Measurements from ENCODE around the gene CDYL2.

The CDYL2 gene, protein sequence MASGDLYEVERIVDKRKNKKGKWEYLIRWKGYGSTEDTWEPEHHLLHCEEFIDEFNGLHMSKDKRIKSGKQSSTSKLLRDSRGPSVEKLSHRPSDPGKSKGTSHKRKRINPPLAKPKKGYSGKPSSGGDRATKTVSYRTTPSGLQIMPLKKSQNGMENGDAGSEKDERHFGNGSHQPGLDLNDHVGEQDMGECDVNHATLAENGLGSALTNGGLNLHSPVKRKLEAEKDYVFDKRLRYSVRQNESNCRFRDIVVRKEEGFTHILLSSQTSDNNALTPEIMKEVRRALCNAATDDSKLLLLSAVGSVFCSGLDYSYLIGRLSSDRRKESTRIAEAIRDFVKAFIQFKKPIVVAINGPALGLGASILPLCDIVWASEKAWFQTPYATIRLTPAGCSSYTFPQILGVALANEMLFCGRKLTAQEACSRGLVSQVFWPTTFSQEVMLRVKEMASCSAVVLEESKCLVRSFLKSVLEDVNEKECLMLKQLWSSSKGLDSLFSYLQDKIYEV

DNA sequence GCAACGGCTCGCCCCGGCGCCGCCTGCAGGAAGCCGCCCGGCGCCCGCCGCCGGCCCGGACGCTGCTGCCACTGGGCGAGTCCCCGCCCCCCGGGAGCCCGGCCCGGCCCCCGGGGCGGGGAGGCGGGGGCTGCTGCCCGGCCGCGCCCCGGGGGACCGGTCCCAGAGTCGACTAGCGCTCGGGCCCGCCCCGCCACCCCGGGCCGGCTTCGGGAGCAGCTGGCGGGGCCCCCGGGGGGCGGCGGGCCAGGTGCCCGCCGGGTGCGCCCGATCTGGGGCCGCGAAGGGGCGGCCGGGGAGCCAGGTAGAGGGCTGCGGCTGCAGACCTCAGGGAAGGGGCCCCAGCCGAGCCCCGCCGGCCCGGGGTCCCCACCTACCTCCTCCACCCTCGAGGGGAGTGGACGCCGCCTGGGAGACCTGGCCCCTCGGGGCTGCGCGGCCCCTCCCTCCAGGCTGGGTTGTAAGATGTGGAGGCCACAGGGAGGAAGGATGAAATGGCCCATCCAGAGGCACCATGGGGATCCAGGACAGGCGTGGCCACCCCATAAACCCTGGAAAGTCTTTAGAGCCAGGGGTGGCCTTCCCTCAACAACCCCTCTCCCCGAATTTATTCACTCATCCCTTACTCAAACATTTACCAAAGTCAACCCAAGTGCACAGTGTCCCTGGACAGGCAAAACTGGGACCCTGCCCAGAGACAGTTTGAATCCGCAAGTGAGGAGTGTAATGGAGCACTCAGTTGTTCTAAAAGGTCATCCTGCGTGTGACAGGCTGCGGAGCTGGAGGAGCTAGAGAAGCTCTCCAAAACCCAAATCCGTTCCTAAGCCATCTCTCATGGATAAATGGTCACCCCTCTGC is at the start of gene CDYL2:
Gene CDYL2 (minus strand): TSS at position 73 of the 858 bp plus-strand sequence. CDS start 425 bp downstream, outside the sequence.
- no peaks in the 10 kb centered on the region for H3K4me1 ChIP-seq (ENCODE audit: control insufficient read depth, low read depth, low read length)
- peaks cover 22% of the 10 kb centered on the region for H3K27me3 ChIP-seq (ENCODE audit: control insufficient read depth, insufficient read depth, low read length)
- H3K4me3 ChIP-seq (ENCODE audit: low read length), result peak within 1 kb of the TSS; percentile 5
- H3K36me3 ChIP-seq (ENCODE audit: control insufficient read depth, low read depth, low read length), result no peaks in the 10 kb centered on the region
- no peak within 1 kb of the TSS for H3K9ac ChIP-seq (ENCODE audit: low read length)
- H3K27ac ChIP-seq (ENCODE audit: low read length), result no peak within 1 kb of the TSS
- H3K9me3 ChIP-seq (ENCODE audit: control insufficient read depth, low read depth, low read length), result no peaks in the 10 kb centered on the region

DNA sequence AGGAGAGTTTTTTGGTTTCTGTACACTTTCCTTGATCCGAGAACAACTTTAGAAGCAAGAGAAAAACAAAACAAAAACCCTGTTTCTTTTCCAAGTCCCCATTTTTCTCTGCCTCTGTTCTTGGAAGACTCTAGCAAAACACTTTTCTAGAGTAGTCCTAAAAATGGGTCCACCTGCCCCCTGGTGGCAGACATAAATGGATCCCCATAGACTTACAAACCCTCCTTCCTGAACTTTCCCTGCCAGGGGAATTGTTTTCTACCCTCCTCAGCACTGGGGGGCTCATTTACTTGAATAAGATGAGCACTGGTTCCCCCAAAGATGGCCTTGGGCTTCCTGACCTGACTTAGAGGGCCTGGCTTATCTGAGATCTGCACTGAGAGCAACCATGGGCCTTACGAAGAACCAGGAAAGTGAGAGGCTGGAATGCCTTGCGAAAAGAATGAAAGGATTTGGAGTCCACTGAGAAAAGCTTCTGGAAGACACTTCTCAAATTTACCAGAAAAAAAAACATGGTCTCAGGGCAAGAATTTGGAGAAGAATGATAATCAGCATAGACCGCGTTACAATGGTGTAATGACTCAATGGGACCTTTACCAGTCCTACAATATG is 48.0 kb upstream of the CDYL2 start:
- no peaks in the 10 kb centered on the region for H3K4me1 ChIP-seq (ENCODE audit: control insufficient read depth, low read depth, low read length)
- no peak overlapping the region for H3K9ac ChIP-seq (ENCODE audit: low read length)
- H3K9me3 ChIP-seq (ENCODE audit: control insufficient read depth, low read depth, low read length), result no peaks in the 10 kb centered on the region
- no peaks in the 10 kb centered on the region for H3K27me3 ChIP-seq (ENCODE audit: control insufficient read depth, insufficient read depth, low read length)
- H3K36me3 ChIP-seq (ENCODE audit: control insufficient read depth, low read depth, low read length), result no peaks in the 10 kb centered on the region
- no peak overlapping the region for H3K4me3 ChIP-seq (ENCODE audit: low read length)
- H3K27ac ChIP-seq (ENCODE audit: low read length), result no peak overlapping the region

DNA sequence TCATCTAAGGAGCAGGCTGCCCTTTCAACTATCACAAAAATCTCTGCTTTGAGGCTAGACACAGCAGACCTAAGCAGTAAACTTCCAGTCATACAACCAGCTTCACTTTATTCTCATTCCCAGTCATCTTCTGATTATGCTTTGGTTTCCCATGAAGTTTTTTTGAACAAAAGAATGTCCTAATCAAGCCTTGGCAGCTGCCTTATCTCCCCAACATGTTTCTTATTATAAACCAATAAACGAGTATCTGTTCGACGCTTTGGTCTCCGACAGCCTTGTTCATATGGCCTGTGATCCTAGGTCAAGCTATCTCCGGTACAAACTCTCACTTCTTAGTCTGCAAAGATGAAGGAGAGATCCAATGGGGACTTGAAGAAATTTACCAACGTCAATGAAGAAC is 47.4 kb upstream of the CDYL2 start:
- Histone ChIP-seq H3K4me3 (ENCODE audit: low read length) (no peak overlapping the region), H3K36me3 (ENCODE audit: control insufficient read depth, low read depth, low read length) (no peaks in the 10 kb centered on the region), H3K9me3 (ENCODE audit: control insufficient read depth, low read depth, low read length) (no peaks in the 10 kb centered on the region), H3K27me3 (ENCODE audit: control insufficient read depth, insufficient read depth, low read length) (no peaks in the 10 kb centered on the region), H3K9ac (ENCODE audit: low read length) (no peak overlapping the region), H3K27ac (ENCODE audit: low read length) (no peak overlapping the region), H3K4me1 (ENCODE audit: control insufficient read depth, low read depth, low read length) (no peaks in the 10 kb centered on the region)

DNA sequence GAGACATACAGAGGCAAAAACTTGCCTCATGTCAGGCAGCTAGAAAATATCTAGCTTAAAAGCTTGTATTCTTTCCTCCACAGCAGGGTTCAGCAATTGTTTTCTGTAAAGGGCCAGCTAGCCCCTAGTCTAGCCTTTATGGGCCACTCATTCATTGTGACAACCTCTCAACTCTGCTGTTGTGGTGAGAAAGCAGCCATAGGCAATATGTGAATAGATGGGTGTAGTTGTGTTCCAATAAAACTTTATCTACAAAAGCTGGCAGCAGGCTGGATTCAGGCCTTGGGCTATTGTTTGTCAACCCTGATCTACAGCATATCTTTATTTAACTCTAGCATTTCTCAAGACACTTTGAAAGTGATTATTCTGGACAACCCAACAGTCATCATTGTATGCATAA is 46.4 kb upstream of the CDYL2 start:
- Histone ChIP-seq H3K27ac (ENCODE audit: low read length) (no peak overlapping the region), H3K9ac (ENCODE audit: low read length) (no peak overlapping the region), H3K4me1 (ENCODE audit: control insufficient read depth, low read depth, low read length) (no peaks in the 10 kb centered on the region), H3K4me3 (ENCODE audit: low read length) (no peak overlapping the region), H3K36me3 (ENCODE audit: control insufficient read depth, low read depth, low read length) (no peaks in the 10 kb centered on the region), H3K27me3 (ENCODE audit: control insufficient read depth, insufficient read depth, low read length) (no peaks in the 10 kb centered on the region), H3K9me3 (ENCODE audit: control insufficient read depth, low read depth, low read length) (no peaks in the 10 kb centered on the region)

DNA sequence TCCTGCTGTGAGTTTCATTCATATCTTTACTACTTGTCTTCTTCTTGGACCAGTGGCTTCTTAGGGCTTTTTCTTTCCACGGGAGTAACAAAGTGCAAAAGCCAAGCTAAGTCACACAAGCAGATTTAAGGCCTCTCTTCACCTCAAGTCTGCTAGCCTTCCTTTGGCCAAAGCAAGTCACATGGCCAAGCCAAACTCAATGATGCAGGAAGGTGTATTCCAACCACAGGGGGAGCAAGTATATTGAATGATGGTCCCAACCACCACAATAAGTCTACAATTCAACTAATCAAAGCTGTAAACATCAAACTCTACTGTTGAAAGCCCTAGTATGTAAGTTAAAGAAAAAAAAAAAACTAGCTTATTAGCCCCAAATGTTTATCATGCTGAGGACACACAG is 44.5 kb upstream of the CDYL2 start:
- no peaks in the 10 kb centered on the region for H3K27me3 ChIP-seq (ENCODE audit: control insufficient read depth, insufficient read depth, low read length)
- no peak overlapping the region for H3K9ac ChIP-seq (ENCODE audit: low read length)
- no peaks in the 10 kb centered on the region for H3K4me1 ChIP-seq (ENCODE audit: control insufficient read depth, low read depth, low read length)

DNA sequence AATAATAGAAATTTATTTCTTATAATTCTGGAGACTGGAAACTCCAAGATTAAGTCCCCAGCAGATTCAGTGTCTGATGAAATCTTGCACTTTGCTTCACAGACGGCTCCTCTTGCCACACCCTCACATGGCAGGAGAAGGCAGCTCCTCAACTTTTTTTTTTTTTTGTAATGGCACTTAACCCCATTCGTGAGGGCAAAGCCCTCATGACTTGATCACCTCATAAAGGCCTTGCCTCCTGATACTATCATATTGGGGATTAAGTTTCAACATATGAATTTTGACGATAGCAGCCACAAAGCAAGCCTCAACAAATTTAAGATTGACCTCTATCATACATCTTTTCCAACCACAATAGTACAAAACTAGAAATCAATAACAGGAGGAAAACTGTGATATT is 42.3 kb upstream of the CDYL2 start:
- H3K4me3 ChIP-seq (ENCODE audit: low read length), result no peak overlapping the region
- no peak overlapping the region for H3K27ac ChIP-seq (ENCODE audit: low read length)
- peaks cover 3% of the 10 kb centered on the region for H3K9me3 ChIP-seq (ENCODE audit: control insufficient read depth, low read depth, low read length)
- H3K4me1 ChIP-seq (ENCODE audit: control insufficient read depth, low read depth, low read length), result no peaks in the 10 kb centered on the region
- no peaks in the 10 kb centered on the region for H3K36me3 ChIP-seq (ENCODE audit: control insufficient read depth, low read depth, low read length)
- H3K9ac ChIP-seq (ENCODE audit: low read length), result no peak overlapping the region
- H3K27me3 ChIP-seq (ENCODE audit: control insufficient read depth, insufficient read depth, low read length), result no peaks in the 10 kb centered on the region

More for the DNA sequence above, 44.5 kb upstream of the CDYL2 start:
- H3K36me3 ChIP-seq (ENCODE audit: control insufficient read depth, low read depth, low read length), result no peaks in the 10 kb centered on the region
- no peaks in the 10 kb centered on the region for H3K9me3 ChIP-seq (ENCODE audit: control insufficient read depth, low read depth, low read length)
- no peak overlapping the region for H3K4me3 ChIP-seq (ENCODE audit: low read length)
- H3K27ac ChIP-seq (ENCODE audit: low read length), result no peak overlapping the region

DNA sequence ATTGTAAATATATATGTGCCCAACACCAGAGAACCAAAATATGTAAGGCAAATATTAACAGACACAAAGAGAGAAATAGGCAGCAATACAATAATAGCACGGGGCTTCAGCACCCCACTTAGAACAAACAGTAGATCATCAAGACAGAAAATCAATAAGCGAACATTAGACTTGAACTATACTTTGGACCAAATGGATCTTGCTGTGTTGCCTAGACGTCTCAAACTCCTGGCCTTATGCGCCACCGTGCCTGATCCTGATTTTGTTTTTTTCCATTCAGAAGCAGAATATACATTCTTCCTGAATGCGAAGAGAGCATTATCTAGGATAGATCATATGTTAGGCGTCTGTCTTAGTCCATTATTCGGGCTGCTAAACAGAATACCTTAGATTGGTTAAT is 41.9 kb upstream of the CDYL2 start:
- no peaks in the 10 kb centered on the region for H3K27me3 ChIP-seq (ENCODE audit: control insufficient read depth, insufficient read depth, low read length)
- H3K4me3 ChIP-seq (ENCODE audit: low read length), result no peak overlapping the region
- H3K4me1 ChIP-seq (ENCODE audit: control insufficient read depth, low read depth, low read length), result no peaks in the 10 kb centered on the region
- no peak overlapping the region for H3K27ac ChIP-seq (ENCODE audit: low read length)
- H3K36me3 ChIP-seq (ENCODE audit: control insufficient read depth, low read depth, low read length), result no peaks in the 10 kb centered on the region
- no peak overlapping the region for H3K9ac ChIP-seq (ENCODE audit: low read length)
- peaks cover 7% of the 10 kb centered on the region for H3K9me3 ChIP-seq (ENCODE audit: control insufficient read depth, low read depth, low read length)

DNA sequence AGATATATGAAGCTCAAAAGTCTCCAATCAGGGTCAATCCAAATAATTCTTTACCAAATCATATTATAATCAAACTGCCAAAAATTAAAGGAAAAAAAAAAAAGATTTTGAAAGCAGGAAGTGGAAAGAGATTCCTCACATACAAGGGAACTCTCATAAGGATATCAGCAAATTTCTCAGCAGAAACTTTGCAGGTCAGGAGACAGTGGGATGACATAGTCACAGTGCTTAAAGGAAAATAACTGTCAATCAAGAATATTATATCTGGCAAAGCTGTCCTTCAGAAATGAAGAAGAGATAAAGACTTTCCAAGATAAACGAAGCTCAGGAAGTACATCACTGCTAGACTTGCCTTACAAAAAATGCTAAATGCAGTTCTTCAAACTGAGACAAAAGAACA is 40.0 kb upstream of the CDYL2 start:
- Histone ChIP-seq H3K4me3 (ENCODE audit: low read length) (no peak overlapping the region), H3K9ac (ENCODE audit: low read length) (no peak overlapping the region), H3K36me3 (ENCODE audit: control insufficient read depth, low read depth, low read length) (no peaks in the 10 kb centered on the region), H3K27me3 (ENCODE audit: control insufficient read depth, insufficient read depth, low read length) (no peaks in the 10 kb centered on the region), H3K27ac (ENCODE audit: low read length) (no peak overlapping the region), H3K9me3 (ENCODE audit: control insufficient read depth, low read depth, low read length) (peaks cover 8% of the 10 kb centered on the region), H3K4me1 (ENCODE audit: control insufficient read depth, low read depth, low read length) (no peaks in the 10 kb centered on the region)

DNA sequence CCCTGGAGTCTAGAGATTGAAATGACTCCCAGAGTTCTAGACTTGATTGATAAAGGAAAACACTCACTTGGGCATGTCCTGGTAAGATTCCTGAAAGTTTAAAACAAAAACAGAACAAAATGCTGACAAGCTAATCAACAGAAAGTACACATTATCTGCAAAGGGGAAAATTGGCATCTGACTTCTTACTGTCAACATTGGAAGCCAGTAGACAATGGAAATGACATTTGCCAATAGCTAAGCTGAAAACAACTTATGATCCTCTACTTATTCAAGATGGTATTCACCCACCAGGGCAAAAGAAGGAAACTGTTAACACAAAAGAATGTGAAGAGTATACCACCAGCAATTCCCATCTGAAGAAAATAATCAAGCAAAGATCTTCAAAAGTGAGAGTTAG is 36.8 kb upstream of the CDYL2 start:
- Histone ChIP-seq H3K9ac (ENCODE audit: low read length) (no peak overlapping the region), H3K9me3 (ENCODE audit: control insufficient read depth, low read depth, low read length) (peaks cover 8% of the 10 kb centered on the region), H3K27me3 (ENCODE audit: control insufficient read depth, insufficient read depth, low read length) (no peaks in the 10 kb centered on the region), H3K27ac (ENCODE audit: low read length) (no peak overlapping the region), H3K36me3 (ENCODE audit: control insufficient read depth, low read depth, low read length) (no peaks in the 10 kb centered on the region), H3K4me1 (ENCODE audit: control insufficient read depth, low read depth, low read length) (no peaks in the 10 kb centered on the region), H3K4me3 (ENCODE audit: low read length) (no peak overlapping the region)

DNA sequence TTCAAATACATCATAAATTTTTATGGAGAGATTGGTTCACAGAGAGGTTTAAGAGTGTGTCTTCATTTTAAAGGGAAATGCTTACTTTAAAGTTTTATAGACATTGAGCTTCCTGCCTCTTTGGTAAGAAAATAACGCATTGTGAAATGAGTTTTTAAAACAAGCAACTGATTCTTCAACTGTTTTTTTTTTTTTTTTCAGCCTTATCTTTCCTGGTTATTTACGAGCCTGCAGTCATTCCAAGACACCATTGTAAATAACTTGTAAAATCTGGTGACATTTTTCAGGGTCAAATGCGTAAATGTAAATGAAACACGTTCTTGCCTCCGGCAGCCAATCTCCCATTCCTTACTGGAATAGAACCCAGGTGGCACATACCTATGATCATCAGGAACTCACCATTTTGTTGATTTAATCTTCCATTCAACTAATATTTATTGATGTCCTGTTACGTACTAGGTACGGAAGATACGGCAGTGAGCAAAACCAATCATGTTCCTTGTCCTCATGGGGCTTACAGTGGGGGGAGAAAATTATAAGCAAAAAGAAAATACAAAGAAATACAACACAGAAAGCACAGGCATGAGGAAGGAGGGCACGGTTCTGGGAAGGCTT is 33.2 kb upstream of the CDYL2 start:
- peaks cover 8% of the 10 kb centered on the region for H3K9me3 ChIP-seq (ENCODE audit: control insufficient read depth, low read depth, low read length)
- H3K27me3 ChIP-seq (ENCODE audit: control insufficient read depth, insufficient read depth, low read length), result no peaks in the 10 kb centered on the region
- H3K4me3 ChIP-seq (ENCODE audit: low read length), result no peak overlapping the region
- no peaks in the 10 kb centered on the region for H3K4me1 ChIP-seq (ENCODE audit: control insufficient read depth, low read depth, low read length)
- H3K36me3 ChIP-seq (ENCODE audit: control insufficient read depth, low read depth, low read length), result no peaks in the 10 kb centered on the region
- no peak overlapping the region for H3K27ac ChIP-seq (ENCODE audit: low read length)
- H3K9ac ChIP-seq (ENCODE audit: low read length), result no peak overlapping the region

DNA sequence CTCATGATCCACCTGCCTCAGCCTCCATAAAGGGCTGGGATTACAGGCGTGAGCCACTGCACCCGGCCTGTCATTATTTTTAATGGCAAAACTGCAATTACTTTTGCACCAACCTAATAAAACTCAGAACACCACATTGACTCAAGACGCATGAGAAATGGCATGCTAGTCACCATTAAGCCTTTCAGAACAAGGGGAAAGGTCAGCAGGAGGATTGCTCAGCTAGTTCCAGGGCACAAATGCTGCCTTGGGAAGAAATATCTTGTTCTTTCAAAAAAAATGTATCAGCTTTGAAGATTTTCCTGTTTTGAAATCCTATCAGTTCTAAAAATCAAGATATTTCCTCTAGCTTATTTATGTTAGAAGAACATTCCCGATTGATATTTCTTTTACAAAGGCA is 32.4 kb upstream of the CDYL2 start:
- H3K27ac ChIP-seq (ENCODE audit: low read length), result no peak overlapping the region
- no peak overlapping the region for H3K9ac ChIP-seq (ENCODE audit: low read length)
- H3K4me1 ChIP-seq (ENCODE audit: control insufficient read depth, low read depth, low read length), result no peaks in the 10 kb centered on the region
- no peaks in the 10 kb centered on the region for H3K27me3 ChIP-seq (ENCODE audit: control insufficient read depth, insufficient read depth, low read length)
- no peak overlapping the region for H3K4me3 ChIP-seq (ENCODE audit: low read length)
- H3K9me3 ChIP-seq (ENCODE audit: control insufficient read depth, low read depth, low read length), result peaks cover 7% of the 10 kb centered on the region
- H3K36me3 ChIP-seq (ENCODE audit: control insufficient read depth, low read depth, low read length), result no peaks in the 10 kb centered on the region
